Brain microvascular endothelial cell (primary cell): ENCODE results near the gene SMIM21.

ENCODE experiments used
- DNase-seq: peaks from one replicate; pipeline ENCODE4 v3.0.0-alpha.2; 2020
- H3K27ac ChIP-seq: fragments of 250-450 bp; sonication (Bioruptor Pico); 2 replicates; pipeline ENCODE4 v1.5.1; 2020; ENCODE audit warnings: mild to moderate bottlenecking, moderate library complexity
- H3K27me3 ChIP-seq: fragments of 250-450 bp; sonication (Bioruptor Pico); replicated peaks from 2 replicates; pipeline ENCODE4 v1.5.1; 2020; ENCODE audit warnings: mild to moderate bottlenecking
- H3K36me3 ChIP-seq: fragments of 250-450 bp; sonication (Bioruptor Pico); replicated peaks from 2 replicates; pipeline ENCODE4 v1.5.1; 2020; ENCODE audit warnings: mild to moderate bottlenecking
- H3K4me3 ChIP-seq: 2 replicates; pipeline ENCODE4 v1.5.1; 2011; ENCODE audit warnings: low read depth, mild to moderate bottlenecking, control low read depth, low read length, moderate library complexity
- in situ Hi-C: cut with HindIII; loops from 2 replicates; pipeline ENCODE4 v1.10.0; 2017; ENCODE audit warnings: low sequenced_read_pairs, low pct_ligation_motif_present
- TF ChIP-seq, protein P1 (sequence below): IDR thresholded peaks from 2 replicates; pipeline ENCODE4 v1.5.1; 2011; ENCODE audit warnings: low read depth, mild to moderate bottlenecking, moderate library complexity, low read length, control low read depth, inconsistent platforms; ENCODE audit errors: missing control alignments

SMIM21 gene

DNA sequence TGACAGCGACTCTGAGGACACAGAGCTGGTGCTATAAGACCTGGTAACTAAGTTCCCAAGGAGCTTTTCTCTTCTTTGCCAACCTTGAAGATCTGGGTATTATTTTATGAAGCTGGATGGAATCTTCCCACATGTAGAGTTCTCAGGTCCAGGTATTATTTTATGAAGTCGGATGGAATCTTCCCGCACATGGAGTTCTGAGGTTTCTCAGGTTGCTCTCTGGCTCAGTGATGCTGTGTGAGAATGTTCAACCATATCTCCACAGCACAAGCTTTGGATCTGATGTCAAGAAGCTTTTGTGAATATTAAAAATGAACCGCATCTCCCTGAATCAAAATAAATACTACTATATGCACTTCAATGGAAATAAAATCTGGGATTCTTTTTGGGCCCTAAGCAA is at the start of gene SMIM21:
SMIM21 (minus strand) TSS at position 101 of the 400 bp plus-strand sequence. CDS start 140 bp downstream, outside the sequence.
- Histone ChIP-seq H3K27me3 (no peaks in the 10 kb centered on the region), H3K27ac (no peak within 1 kb of the TSS), H3K4me3 (no peak within 1 kb of the TSS), H3K36me3 (no peaks in the 10 kb centered on the region)
- TF ChIP-seq, protein P1, sequence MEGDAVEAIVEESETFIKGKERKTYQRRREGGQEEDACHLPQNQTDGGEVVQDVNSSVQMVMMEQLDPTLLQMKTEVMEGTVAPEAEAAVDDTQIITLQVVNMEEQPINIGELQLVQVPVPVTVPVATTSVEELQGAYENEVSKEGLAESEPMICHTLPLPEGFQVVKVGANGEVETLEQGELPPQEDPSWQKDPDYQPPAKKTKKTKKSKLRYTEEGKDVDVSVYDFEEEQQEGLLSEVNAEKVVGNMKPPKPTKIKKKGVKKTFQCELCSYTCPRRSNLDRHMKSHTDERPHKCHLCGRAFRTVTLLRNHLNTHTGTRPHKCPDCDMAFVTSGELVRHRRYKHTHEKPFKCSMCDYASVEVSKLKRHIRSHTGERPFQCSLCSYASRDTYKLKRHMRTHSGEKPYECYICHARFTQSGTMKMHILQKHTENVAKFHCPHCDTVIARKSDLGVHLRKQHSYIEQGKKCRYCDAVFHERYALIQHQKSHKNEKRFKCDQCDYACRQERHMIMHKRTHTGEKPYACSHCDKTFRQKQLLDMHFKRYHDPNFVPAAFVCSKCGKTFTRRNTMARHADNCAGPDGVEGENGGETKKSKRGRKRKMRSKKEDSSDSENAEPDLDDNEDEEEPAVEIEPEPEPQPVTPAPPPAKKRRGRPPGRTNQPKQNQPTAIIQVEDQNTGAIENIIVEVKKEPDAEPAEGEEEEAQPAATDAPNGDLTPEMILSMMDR = no peak
- in situ Hi-C loops = no loop called here
- no peak for DNase-seq

DNA sequence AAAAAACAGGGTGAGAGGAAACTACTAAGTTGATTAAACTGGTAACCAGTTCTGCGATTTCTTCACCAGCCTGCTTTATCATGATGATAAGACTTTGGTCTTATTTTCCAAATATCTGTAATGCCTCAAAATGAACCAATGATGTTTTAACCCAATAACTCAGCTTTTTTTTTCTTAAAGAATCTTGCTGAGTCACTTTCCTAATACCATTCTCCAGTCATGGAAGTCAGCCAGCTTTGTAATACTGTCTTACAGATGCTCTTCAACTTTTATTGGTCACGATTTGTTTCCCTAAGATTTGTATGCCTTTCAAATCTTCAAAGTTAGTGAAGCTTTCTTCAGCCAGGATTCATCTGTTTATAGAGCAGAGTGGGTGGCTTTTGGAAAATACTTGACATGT is 47.7 kb upstream of the SMIM21 start:
- Histone ChIP-seq H3K36me3 (no peaks in the 10 kb centered on the region), H3K27me3 (no peaks in the 10 kb centered on the region), H3K4me3 (no peak overlapping the region), H3K27ac (no peak overlapping the region)
- DNase-seq = peak; percentile 60
- in situ Hi-C loops = no loop called here
- TF ChIP-seq, protein P1 = no peak

DNA sequence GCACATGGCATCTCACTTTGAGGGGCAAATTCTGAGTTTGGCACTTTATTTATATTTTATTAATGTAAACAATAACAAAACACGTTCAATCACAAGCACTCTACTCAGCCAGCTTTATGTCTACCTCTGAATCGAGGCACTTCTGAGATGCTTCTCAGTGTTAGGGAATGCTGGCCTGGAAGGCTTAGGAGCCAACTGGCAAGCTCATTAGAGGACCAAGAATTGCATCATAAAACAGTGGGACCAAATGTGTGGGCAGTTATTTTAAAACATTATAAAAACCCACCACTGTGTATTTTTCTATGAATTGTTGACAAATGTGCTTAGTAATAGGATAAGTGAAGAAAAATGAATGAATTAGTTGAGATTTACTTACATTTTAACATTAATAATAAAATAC is 46.8 kb upstream of the SMIM21 start:
- DNase-seq = no peak
- TF ChIP-seq, protein P1 = no peak
- no peaks in the 10 kb centered on the region for H3K36me3 ChIP-seq
- no peaks in the 10 kb centered on the region for H3K27me3 ChIP-seq
- H3K27ac ChIP-seq = no peak overlapping the region
- in situ Hi-C loops = no loop called here
- no peak overlapping the region for H3K4me3 ChIP-seq

GRCh38 chr18:75473316-75473715 is 45.8 kb upstream of the SMIM21 start:
- in situ Hi-C loops = no loop called here
- no peaks in the 10 kb centered on the region for H3K36me3 ChIP-seq
- TF ChIP-seq, protein P1 = no peak
- no peaks in the 10 kb centered on the region for H3K27me3 ChIP-seq
- DNase-seq = no peak
- H3K4me3 ChIP-seq = no peak overlapping the region
- no peak overlapping the region for H3K27ac ChIP-seq

GRCh38 chr18:75472906-75473305 is 45.4 kb upstream of the SMIM21 start:
- TF ChIP-seq, protein P1 = no peak
- in situ Hi-C loops = no loop called here
- no peak overlapping the region for H3K27ac ChIP-seq

GRCh38 chr18:75472396-75472795 is 44.9 kb upstream of the SMIM21 start:
- TF ChIP-seq, protein P1 = no peak
- Histone ChIP-seq H3K36me3 (no peaks in the 10 kb centered on the region), H3K27me3 (no peaks in the 10 kb centered on the region), H3K4me3 (no peak overlapping the region), H3K27ac (no peak overlapping the region)
- DNase-seq = no peak
- in situ Hi-C loops = no loop called here

More at GRCh38 chr18:75472906-75473305, 45.4 kb upstream of the SMIM21 start:
- Histone ChIP-seq H3K36me3 (no peaks in the 10 kb centered on the region), H3K27me3 (no peaks in the 10 kb centered on the region), H3K4me3 (no peak overlapping the region)
- DNase-seq = no peak
